Erythroblast (primary cell): Measurements from ENCODE around the gene PLPP6.

Experiments
- GATA1 ChIP-seq: IDR thresholded peaks from 2 replicates; pipeline ENCODE4 v1.6.1; 2011; ENCODE audit warnings: low read depth, mild to moderate bottlenecking, control low read depth, low read length, moderate library complexity
- POLR2A ChIP-seq: IDR thresholded peaks from 2 replicates; pipeline ENCODE4 v1.6.1; 2011; ENCODE audit warnings: mild to moderate bottlenecking, low read length

DNA sequence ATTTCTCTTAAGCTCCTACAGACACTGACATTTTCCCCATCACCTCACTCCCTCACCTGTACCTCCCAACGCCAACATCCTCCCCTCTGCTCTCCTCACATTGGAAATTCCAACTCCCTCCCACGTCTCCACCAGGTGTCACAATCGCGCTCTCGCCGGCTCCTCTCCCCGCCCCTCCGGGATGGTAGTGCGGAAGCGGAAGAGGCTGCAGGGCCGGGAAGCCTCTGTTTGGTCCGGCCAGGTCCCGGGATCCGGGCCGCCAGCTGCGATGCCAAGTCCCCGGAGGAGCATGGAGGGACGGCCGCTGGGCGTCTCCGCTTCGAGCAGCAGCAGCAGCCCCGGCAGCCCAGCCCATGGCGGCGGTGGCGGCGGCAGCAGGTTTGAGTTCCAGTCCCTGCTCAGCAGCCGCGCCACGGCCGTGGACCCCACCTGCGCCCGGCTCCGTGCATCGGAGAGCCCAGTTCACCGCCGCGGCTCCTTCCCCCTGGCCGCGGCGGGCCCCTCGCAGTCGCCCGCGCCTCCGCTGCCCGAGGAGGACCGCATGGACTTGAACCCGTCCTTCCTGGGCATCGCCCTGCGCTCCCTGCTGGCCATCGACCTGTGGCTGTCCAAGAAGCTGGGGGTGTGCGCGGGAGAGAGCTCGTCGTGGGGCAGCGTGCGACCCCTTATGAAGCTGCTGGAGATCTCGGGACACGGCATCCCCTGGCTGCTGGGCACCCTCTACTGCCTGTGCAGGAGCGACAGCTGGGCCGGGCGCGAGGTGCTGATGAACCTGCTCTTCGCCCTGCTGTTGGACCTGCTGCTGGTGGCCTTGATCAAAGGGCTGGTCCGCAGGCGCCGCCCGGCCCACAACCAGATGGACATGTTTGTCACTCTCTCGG, at the start of gene PLPP6:
- TF ChIP-seq POLR2A = peak; percentile 72
- no peak for TF ChIP-seq GATA1
